Fibroblast of upper back skin (primary cell): ENCODE data around the gene RAB3IL1.

Experiments
- DNase-seq: peaks from one replicate; pipeline ENCODE4 v3.0.0-alpha.2; 2013

RAB3IL1 gene

DNA sequence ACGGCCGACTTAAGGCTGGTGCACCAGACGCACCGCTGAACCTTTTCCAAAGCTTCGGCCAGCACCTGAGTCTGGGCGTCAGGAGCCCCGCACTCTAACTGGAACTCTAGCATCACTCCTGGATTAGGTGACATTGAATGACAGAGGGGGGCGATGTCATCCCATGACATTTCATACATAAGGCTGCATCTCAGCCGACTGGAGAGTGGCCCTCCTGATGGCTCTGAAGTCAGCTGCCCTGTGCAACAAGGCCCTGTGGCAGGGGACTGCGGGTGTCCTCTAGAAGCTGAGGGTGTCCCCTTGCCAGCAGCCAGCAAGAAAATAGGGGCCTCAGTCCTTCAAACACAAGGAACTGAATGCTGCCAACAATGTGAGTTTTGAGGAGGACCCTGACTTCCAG lies 16.0 kb downstream of the RAB3IL1 start:
- no peak for DNase-seq

DNA sequence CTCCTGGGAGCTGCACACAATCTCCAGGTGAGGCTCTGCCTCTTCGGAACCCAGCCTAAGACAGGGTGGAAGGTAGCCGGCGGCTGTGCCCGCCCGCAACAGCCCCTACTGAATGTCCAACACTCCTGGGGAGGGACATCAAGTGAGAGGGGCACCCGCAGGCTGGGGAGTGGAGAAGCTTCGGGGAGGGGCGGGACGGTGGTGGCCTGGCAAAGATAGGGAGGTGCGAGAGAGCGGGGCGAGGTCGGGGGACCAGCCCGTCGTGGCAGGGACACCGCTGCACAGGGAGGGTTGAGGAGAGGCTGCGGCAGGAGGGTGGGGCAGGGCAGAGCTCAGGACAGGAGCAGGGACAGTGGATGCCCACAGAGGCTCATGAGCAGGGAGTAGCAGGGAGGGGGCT lies 17.1 kb downstream of the RAB3IL1 start:
- no peak for DNase-seq

DNA sequence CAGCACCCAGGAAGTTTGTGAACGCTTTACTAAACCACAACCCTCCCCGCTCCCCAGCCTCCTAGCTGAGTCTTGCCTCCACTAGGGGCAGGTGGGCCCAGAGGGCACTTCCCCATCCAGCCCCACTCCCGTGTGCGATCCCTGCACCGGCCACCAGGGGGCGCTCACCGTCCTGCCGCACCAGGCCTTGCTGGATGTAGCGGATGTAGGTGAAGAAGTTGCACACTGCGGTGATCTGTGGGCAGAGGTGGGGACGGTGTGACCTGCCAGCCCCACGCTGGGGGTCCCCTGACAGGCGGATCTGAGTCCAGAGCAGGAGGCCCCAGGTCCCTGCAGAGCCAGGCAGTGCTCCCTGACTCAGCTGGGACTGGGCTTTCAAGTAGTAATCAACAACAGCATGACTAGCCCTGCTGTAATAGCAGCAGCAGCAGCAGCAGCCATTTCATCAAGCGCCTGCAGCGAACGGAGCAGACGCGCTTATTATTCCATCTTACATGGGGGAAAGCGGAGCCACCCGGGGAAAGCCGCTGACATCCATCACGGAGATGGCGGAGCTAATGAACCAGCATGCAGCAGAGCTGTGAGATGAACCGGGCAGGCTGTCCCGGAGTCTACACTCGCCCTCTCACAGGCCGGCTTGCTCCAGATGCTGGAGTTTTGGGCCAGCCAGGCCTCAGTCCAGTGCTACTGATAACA lies 18.1 kb downstream of the RAB3IL1 start:
- peak; percentile 68 for DNase-seq

DNA sequence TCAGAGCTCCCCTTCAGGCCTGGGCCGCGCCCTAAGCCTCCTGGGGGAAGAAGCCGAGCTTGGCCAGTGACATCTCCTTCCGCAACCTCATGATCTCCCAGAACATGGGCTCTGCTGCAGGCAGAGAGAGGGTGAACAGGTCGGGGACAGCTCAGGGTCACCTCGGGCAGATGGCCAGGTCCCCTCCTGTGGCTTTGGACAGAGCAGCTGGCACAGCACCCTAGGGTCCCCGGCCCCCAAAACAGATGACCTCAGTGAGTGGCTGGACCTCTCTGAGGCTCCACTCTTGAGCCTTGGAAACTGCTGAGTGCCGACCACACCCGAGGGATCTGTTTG lies 19.2 kb downstream of the RAB3IL1 start:
- DNase-seq = no peak

DNA sequence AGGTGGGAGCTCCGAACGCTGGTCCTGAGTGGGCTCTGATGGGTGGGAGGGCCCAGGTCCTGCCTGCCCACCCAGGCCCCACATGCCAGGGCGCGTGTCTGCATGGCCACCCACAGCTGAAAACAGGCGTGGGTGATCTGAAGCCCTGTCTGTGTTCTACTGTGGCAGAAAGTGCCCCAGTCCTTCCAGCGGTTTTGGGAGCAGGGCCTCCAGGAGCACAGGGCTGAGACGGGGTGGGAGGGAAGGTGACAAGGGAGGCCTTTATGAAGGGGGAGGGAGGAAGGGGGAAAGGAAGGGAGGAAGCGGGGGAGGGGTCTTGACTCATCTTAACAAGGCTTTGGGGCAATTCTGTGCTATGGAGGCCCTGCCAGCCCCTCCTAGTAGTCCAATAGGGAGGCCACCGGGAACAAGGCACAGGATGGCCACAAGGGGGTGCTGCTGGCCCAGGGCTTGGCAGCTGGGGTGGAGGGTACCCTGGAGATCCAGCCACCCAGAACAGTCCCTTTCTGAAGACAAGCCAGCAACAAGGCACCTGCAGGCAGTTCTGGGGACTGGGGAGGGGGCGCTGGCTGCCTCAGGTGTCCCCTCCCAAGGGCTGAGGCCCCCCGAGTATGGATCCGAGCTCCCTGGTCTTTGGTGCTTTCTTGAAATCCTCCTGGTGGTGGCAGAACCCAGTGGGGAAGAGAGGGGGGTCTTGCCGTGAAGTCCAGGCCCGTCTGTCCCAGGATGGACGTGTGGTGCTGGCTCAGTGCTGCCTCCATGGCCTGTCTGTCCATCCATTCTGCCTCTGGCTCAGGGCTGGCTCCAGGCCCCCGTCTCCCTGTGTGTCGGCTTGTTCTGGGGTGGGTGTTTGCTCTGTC lies 19.7 kb downstream of the RAB3IL1 start:
- peak; percentile 64 for DNase-seq

DNA sequence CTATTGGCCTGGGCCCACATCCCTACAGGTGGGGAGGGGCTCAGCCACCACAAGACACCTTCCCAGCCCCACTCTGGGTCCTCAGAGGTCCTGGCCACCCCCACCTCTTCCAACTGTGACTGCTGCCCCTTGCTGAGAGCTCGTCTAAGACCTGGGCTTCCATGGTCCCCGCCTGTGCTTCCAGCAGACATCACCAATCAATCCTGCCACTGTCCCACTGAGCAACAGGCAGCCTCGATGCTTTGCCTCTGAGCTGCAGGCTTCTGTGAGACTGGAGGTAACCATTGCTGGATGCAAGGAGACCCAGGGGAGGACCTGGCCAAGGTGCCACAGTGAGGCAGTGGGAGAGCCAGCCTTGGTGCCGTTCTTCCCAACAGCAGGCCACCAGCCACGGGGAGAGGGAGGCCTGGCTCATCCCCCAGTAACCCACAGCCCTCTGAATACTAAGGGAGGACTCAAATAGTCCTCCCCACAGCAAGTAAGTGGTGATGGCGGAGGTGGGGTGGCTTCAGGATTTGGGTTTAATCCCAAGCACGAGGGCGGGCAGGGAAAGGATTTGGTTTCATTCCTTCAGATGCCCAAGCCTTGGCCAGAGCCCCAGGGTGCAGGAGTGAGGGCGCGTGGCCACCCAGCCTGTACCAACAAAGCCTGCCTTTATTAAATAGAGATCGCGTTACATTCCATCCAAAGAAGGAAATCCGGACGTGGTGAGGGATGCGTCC lies 20.5 kb downstream of the RAB3IL1 start:
- no peak for DNase-seq

DNA sequence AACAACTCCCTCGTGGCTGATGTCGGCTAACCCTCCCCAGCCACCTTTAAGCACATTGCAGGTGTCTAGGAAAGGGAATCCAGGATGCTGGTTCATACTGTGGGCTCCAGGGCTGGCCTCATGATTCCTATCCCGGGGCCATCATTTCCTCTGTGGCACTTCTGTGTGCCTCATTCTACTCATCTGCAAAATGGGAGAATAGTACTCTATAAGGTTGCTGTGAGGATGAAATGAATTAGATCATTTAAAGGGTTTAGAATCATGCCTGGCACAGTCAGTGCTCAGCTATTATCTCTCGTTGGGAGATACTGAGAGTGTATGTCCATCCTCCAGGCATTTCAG lies 21.7 kb downstream of the RAB3IL1 start:
- DNase-seq = no peak

DNA sequence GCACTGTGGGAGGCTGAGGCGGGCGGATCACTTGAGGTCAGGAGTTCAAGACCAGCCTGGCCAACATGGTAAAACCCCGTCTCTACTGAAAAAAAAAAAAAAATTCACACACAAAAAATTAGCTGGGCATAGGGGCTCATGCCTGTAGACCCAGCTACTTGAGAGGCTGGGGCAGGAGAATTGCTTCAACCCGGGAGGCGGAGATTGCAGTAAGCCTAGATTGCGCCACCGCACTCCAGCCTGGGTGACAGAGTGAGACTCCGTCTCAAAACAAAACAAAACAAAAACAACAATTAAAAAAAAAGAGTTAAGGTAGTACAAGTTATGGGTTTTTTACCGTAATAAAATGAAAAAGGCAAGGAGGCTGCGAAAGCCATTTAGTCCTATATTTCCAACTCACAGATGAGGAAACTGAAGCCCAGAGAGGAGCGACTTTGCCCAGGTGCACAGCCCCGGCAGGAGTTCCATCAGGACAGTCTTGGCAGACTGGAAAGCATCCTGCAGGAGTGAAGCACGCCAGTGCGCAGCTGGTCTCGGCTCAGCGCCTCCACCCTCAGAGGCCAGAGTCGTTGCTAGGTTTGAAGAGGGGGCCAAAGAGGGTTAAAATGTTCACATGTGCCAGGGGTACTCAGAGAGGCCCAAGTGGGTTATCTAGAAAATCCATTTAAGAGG lies 22.2 kb downstream of the RAB3IL1 start:
- DNase-seq = no peak

DNA sequence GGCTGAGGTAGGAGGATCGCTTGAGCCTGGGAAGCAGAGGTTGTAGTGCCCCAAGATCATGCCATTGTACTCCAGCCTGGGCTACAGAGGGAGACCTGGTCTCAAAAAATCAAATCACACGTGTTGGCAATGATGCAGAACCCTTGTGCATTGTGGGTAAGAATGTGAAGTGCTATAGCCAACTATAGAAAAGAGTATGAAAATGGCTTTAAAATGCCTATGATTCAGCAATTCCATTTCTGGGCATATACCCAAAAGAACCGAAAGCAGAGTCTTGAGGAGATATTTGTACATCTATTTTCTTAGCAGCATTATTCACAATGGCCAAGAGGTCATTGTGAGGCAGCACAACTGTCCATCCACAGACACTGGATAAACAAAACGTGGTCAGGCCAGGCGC lies 23.4 kb downstream of the RAB3IL1 start:
- peak; percentile 94 for DNase-seq

DNA sequence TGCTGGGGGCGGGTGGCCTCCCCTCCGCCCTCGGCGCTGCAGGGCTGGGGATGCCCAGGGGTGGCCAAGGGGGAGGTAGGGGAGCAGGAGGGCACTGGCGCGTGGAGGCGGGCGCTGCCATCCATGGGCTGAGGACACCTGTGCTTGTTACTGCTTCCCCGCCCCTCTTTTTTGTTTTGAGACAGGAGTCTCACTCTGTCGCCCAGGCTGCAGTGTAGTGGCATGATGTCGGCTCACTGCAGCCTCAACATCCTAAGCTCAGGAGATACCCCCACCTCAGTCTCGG lies 25.3 kb downstream of the RAB3IL1 start:
- DNase-seq = no peak

DNA sequence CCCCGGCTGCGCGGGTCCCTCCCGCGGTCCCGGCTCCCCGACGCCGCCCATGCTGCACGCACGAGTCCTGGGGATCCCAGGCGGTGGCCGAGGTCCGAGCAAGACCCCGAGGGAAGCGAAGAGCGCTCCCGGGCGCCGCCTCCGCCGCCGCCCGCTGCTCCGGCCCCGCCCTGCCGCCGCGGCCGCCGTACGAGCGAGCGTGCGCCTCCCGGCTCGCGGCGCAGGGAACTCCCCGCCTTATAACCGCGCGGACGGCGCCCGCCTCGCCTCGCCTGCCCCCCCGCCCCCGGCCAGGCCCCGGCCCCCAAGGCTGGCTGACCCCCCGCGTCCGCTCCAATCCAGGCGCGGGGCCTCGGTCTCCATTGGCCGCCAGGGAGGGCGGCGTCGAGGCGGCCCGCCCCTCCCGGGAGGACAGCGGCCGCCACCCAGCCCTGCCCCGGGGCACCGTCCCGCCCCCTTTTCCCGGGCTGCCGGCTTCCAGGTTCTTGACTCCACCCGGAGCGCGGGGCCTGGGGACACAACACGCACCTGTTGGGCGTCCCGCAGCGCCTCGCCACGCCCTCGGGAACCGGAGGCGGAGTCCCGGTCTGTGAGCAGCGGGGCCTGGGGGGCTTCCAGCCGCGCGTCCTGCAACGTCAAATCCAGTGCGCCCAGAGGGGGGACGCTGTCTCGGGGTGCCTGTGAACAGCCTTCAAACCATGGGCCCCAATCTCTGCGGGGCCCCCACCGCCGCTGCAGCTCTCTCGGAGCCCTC lies 25.9 kb downstream of the RAB3IL1 start, which contains the start of gene FADS3:
Gene FADS3 (minus strand): TSS at position 215 of the 754 bp plus-strand sequence. CDS start 164 bp downstream, at position 51.
- peak; percentile 76 for DNase-seq

DNA sequence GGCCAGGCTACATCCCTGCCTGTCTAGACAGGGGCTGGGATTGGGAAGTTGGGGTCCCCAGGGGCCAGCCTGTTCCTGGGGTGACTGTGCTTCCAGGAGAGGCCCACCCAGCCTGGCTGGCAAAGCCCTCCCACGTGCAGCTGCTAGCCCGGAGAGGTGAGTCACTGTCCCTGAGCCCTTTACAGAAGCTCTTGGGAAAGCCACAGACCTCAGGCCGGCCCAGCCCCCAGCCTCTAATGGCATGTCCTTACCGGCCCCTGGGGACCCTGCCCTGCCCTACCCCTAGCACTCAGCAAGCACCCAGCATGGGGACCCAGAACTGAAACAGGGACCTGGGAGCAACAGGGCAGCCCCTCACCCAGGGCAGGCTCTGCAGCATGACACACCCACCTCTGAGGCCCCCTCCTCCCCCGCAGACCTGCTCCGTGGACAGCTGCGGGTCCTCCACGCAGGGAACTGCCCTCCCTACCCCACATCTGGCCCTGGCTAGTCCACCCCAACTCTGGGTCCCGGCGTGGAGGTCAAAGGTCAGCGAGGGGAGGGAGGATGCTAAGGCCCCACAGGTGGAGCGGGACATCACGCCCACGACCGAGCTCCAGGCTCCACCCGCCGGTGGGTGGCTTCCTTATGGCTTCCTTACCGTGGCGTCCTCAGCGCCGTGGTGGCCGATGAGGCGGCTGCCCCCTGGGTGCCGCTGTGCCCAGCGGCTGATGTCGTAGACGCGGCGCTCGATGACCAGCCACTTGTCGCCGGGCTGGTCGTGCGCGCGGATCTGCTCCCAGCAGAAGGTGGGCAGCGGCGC lies 26.6 kb downstream of the RAB3IL1 start:
- DNase-seq = peak; percentile 76

DNA sequence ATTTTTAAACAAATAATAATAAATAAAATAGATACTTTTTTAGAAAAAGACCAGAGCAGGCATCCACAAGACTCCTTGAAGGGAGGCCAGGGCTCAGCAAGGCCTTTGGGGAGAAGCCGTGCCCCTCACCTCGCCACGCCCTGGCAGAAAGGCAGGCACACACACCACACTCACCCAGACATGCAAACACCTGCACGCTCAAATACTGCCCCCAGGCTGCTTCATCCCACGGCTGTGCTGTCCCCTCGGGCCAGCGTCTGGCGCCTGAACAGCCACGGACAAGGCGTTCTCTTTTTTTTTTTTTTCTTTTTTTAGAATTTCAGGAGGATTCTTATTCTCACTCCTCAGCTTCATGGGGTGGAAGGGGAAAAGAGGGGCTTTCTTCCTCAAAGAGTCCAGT lies 27.5 kb downstream of the RAB3IL1 start:
- no peak for DNase-seq

DNA sequence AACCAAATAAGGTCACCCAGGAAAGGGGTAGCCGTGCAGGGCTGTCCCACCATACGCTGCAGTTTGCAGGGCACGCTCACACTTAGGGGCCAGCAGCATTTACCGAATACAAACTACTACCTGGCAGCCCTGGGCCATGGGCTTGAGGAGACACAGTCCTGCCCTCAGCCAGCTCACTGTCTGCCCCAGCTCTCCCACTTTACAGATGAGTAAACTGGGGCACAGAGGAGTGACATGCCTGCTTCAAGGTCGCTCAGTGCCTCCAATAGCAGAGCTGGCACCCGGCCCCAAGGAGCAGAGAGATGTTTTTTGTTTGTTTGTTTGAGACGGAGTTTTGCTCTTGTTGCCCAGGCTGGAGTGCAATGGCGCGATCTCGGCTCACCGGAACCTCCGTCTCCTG lies 28.8 kb downstream of the RAB3IL1 start:
- DNase-seq = no peak

DNA sequence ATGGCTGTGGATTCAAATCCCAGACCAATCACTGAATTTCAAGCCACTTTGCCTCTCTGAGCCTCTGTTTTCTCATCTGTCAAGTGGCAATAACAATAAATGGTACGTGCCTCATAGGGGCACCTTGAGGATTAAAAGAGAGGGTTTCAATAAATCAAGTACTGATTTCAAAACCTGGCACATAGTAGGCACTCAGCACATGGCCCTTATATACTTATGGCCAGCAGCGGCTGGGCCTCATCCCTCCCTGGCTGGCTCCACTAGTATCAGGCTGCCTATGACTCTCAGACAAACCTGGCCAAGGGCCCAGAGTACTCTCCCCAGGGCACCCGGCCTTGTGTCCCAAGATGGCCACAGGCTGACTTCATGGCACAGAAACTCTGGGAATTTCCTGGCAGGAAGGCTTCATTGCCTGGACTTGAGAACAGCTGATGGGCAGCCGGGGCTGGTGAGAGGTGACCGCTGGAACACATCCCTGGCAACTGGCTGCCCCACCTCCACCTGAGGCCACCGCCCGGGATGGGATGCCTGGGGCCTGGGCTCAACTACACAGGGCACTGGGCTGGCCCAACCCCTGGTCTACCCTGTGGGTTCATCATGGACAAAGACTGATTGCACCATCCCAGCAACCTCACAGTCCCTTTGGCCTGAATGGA lies 29.4 kb downstream of the RAB3IL1 start:
- DNase-seq = peak; percentile 77

DNA sequence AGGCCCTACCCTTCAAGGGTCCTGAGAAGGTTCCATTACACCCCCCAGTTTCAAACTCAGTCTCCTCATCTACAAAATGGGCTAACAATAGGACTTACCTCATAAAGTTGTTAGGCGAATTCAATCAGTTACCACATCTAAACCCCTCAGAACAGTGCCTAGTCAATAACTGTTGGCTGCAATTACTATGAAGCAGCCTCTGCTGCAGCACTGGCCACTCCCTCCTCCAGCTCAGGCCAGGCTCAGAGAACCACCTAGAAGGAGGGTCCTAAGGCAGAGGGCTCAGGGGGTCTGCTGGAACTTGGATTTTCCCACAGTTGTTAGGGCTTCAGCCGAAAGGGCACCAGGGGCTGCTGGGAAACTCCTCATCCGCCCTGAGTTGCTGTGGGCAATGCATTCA lies 30.7 kb downstream of the RAB3IL1 start:
- DNase-seq = no peak

DNA sequence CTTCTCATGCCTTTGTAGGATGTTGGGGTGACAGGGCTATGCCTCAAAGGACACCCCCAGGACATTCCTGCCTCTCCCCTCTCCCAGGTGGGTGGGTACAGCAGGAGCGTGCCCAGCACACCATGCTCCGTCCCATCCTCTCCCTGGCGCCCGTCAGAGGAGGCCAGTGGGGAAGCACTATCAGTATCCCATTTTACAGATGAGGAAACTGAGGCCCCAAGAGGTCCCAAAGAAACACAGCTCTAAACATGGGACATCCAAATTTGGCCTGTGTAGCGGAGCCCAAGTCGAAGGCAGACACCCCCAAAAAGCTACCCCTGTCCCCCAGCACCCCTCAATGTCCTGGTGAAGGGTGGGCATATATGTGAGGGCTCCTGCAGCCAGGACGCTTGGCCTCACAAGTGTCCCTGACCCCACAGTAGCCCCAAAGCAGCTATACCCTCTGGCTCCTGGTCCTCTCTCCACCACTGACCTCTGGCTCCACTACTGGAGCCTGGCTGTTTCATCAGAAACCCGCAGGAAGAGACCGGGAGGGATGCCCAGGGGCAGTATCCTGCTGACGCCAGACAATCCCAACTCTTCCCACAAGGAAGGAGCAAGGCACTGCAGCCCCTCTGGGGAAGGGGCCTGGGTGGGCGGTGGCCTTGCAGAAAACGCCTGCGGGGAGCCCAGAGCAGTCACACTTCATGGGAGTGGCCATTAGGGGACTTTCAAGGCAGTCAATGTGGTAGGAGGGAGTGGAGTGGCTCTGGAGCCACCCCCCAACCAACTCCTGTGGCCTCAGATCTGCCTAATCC lies 31.4 kb downstream of the RAB3IL1 start:
- DNase-seq = no peak

DNA sequence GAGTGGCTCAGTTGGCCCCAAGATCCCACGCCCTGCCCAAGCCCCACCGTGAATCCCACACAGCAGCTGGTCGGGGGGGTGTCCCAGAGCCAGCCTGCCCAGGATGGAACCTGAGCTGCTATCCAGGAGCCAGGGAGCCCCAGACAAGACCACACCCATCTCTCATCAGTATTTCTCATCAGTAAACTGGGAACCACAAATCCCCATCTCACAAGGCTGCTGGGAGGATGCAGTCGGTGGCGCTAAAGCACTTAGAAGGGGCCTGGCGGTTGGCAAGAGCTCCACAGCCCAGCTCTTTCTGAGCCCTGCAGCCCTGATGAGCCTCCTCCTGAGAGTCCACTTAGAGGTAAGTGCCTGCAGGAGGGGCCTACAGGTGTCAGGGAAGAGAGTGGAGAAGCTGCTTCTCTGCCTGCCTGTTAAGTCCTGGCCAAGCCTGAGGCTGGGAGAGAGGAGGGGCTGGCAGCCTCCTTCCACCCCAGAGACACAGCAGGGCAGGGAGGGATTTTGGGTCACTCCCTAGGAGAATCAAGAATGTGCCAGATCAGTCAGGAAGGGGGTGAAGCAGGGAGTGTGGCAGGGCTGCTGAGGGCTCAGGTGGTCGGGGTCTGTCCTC lies 32.1 kb downstream of the RAB3IL1 start:
- DNase-seq = no peak

DNA sequence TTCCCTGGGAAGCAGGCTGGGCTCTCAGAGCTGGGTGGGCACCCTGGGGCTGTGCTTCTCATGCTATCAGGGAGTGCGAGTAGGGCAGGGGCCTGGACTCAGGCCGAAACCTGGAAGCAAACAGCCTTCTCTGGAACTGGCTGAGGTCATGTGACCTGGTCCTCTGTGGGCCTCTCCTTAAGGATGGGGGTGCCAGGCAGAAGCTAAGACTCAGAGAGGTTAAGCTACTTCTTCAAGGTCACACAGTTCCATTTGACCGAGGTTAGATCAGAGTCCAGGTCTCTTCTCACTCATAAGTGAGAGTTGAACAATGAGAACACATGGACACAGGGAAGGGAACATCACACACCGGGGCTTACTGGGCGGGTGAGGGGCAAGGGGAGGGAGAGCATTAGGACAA lies 33.4 kb downstream of the RAB3IL1 start:
- no peak for DNase-seq

DNA sequence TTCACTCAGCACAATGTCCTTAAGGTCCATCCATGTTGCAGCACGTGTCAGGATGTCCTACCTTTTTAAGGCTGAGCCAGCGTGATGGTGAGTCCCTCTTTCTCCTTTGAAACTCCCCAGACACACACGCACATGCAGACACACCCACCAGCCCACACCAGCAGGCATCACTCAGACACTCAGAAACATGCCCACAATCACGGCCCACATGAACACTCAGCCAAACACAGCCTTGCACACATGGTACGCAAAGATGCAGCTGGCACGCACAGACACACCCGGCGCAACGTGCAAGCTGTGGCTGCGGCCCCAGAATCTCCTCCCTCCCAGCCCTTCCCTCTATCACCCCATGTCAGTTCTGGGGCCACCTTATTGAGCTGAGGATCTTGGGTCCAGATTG lies 34.0 kb downstream of the RAB3IL1 start:
- DNase-seq = no peak
